Measurements from ENCODE around the gene CNTD1. TPM values are rescaled to one million over a fixed set of nuclear protein-coding genes. Genes with fewer than 3 reads are reported as not detected.

The CNTD1 gene
- total and polyA plus RNA-seq, 2 experiments from 2014 or later = 1.1 TPM; not detected in 1

- Histone ChIP-seq H4K20me1 (replicated peaks; ENCODE audit: insufficient read depth) (no peaks in the 10 kb centered on the region), H3K79me2 (replicated peaks; ENCODE audit: insufficient read depth) (no peaks in the 10 kb centered on the region), H3K4me2 (no peak overlapping the region), H3F3A (replicated peaks; ENCODE audit: low read depth) (peaks cover 2% of the 10 kb centered on the region; the same call in 1 of the 2 replicates), H3K36me3 (ENCODE audit: insufficient read depth) (no peaks in the 10 kb centered on the region), H3K27me3 (ENCODE audit: insufficient read depth) (peaks cover 34% of the 10 kb centered on the region), H3K27ac (ENCODE audit: low read depth) (no peak overlapping the region), H3K9me2 (ENCODE audit: insufficient read depth) (no peaks in the 10 kb centered on the region), H3K4me1 (ENCODE audit: insufficient read depth) (peaks cover 21% of the 10 kb centered on the region; the same call in 1 of the 2 replicates), H3K4me3 (no peak overlapping the region), H2AFZ (no peak overlapping the region)
- Mint-ChIP-seq H3K4me3 (no peak overlapping the region), H3K27me3 (ENCODE audit: insufficient read depth, low read depth, poor library complexity) (peaks cover 38% of the 10 kb centered on the region), H3K36me3 (ENCODE audit: low read depth) (no peaks in the 10 kb centered on the region; the same call in 2 of the 3 replicates), H3K27ac (no peak overlapping the region), H3K9me3 (no peaks in the 10 kb centered on the region; the same call in 2 of the 3 replicates), H3K4me1 (peaks cover 16% of the 10 kb centered on the region)
- DNase-seq (ENCODE audit: low spot score) = no peak
- no peak for TF ChIP-seq POLR2AphosphoS5 (IDR thresholded peaks at IDR 0.05; ENCODE audit: low read depth)
- no peak for TF ChIP-seq ZNF114 (CRISPR knock-in tag; IDR thresholded peaks at IDR 0.05)
- TF ChIP-seq, protein P1, sequence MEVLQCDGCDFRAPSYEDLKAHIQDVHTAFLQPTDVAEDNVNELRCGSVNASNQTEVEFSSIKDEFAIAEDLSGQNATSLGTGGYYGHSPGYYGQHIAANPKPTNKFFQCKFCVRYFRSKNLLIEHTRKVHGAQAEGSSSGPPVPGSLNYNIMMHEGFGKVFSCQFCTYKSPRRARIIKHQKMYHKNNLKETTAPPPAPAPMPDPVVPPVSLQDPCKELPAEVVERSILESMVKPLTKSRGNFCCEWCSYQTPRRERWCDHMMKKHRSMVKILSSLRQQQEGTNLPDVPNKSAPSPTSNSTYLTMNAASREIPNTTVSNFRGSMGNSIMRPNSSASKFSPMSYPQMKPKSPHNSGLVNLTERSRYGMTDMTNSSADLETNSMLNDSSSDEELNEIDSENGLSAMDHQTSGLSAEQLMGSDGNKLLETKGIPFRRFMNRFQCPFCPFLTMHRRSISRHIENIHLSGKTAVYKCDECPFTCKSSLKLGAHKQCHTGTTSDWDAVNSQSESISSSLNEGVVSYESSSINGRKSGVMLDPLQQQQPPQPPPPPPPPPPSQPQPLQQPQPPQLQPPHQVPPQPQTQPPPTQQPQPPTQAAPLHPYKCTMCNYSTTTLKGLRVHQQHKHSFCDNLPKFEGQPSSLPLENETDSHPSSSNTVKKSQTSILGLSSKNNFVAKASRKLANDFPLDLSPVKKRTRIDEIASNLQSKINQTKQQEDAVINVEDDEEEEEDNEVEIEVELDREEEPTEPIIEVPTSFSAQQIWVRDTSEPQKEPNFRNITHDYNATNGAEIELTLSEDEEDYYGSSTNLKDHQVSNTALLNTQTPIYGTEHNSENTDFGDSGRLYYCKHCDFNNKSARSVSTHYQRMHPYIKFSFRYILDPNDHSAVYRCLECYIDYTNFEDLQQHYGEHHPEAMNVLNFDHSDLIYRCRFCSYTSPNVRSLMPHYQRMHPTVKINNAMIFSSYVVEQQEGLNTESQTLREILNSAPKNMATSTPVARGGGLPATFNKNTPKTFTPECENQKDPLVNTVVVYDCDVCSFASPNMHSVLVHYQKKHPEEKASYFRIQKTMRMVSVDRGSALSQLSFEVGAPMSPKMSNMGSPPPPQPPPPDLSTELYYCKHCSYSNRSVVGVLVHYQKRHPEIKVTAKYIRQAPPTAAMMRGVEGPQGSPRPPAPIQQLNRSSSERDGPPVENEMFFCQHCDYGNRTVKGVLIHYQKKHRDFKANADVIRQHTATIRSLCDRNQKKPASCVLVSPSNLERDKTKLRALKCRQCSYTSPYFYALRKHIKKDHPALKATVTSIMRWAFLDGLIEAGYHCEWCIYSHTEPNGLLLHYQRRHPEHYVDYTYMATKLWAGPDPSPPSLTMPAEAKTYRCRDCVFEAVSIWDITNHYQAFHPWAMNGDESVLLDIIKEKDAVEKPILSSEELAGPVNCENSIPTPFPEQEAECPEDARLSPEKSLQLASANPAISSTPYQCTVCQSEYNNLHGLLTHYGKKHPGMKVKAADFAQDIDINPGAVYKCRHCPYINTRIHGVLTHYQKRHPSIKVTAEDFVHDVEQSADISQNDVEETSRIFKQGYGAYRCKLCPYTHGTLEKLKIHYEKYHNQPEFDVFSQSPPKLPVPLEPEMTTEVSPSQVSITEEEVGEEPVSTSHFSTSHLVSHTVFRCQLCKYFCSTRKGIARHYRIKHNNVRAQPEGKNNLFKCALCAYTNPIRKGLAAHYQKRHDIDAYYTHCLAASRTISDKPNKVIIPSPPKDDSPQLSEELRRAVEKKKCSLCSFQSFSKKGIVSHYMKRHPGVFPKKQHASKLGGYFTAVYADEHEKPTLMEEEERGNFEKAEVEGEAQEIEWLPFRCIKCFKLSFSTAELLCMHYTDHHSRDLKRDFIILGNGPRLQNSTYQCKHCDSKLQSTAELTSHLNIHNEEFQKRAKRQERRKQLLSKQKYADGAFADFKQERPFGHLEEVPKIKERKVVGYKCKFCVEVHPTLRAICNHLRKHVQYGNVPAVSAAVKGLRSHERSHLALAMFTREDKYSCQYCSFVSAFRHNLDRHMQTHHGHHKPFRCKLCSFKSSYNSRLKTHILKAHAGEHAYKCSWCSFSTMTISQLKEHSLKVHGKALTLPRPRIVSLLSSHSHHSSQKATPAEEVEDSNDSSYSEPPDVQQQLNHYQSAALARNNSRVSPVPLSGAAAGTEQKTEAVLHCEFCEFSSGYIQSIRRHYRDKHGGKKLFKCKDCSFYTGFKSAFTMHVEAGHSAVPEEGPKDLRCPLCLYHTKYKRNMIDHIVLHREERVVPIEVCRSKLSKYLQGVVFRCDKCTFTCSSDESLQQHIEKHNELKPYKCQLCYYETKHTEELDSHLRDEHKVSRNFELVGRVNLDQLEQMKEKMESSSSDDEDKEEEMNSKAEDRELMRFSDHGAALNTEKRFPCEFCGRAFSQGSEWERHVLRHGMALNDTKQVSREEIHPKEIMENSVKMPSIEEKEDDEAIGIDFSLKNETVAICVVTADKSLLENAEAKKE (CRISPR knock-in tag; IDR thresholded peaks at IDR 0.05) = no peak
- no peak for TF ChIP-seq CREB1 (CRISPR knock-in tag; IDR thresholded peaks at IDR 0.05; ENCODE audit: low read depth)
- TF ChIP-seq STAT1 (IDR thresholded peaks at IDR 0.05; ENCODE audit: unreplicated experiment) = no peak
- TF ChIP-seq NANOG (IDR thresholded peaks at IDR 0.05; ENCODE audit: borderline replicate concordance) = no peak
- TF ChIP-seq REST (IDR thresholded peaks at IDR 0.05; ENCODE audit: unreplicated experiment) = no peak
- TF ChIP-seq, protein P2, sequence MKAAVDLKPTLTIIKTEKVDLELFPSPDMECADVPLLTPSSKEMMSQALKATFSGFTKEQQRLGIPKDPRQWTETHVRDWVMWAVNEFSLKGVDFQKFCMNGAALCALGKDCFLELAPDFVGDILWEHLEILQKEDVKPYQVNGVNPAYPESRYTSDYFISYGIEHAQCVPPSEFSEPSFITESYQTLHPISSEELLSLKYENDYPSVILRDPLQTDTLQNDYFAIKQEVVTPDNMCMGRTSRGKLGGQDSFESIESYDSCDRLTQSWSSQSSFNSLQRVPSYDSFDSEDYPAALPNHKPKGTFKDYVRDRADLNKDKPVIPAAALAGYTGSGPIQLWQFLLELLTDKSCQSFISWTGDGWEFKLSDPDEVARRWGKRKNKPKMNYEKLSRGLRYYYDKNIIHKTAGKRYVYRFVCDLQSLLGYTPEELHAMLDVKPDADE (IDR thresholded peaks at IDR 0.05) = no peak
- no peak for TF ChIP-seq EZH2phosphoT487 (IDR thresholded peaks at IDR 0.05; ENCODE audit: unreplicated experiment)
- TF ChIP-seq JUNB (IDR thresholded peaks at IDR 0.05; ENCODE audit: unreplicated experiment) = no peak
- TF ChIP-seq ZNF331 (CRISPR knock-in tag; IDR thresholded peaks at IDR 0.05; ENCODE audit: low read depth) = no peak
- TF ChIP-seq, protein P3, sequence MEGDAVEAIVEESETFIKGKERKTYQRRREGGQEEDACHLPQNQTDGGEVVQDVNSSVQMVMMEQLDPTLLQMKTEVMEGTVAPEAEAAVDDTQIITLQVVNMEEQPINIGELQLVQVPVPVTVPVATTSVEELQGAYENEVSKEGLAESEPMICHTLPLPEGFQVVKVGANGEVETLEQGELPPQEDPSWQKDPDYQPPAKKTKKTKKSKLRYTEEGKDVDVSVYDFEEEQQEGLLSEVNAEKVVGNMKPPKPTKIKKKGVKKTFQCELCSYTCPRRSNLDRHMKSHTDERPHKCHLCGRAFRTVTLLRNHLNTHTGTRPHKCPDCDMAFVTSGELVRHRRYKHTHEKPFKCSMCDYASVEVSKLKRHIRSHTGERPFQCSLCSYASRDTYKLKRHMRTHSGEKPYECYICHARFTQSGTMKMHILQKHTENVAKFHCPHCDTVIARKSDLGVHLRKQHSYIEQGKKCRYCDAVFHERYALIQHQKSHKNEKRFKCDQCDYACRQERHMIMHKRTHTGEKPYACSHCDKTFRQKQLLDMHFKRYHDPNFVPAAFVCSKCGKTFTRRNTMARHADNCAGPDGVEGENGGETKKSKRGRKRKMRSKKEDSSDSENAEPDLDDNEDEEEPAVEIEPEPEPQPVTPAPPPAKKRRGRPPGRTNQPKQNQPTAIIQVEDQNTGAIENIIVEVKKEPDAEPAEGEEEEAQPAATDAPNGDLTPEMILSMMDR (conservative IDR thresholded peaks at IDR 0.05; ENCODE audit: low read depth in 2 of 2) = no peak
- TF ChIP-seq EZH2 (IDR thresholded peaks at IDR 0.05; ENCODE audit: low read depth, unreplicated experiment) = no peak
- ATAC-seq = no peak
These were observed 13.7 kb upstream of the CNTD1 start for GRCh38 chr17:42784811-42785592.
